HepG2 (cell line): ENCODE data around the gene TPX2. TPM values are rescaled to one million over a fixed set of nuclear protein-coding genes. Genes with fewer than 3 reads are reported as not detected.

ENCODE experiments used
- AGO1 ChIP-seq: fragments of 200-400 bp; formaldehyde crosslinking; IDR thresholded peaks from 2 replicates; pipeline ENCODE4 v1.6.1; 2017; ENCODE audit warnings: mild to moderate bottlenecking, low read depth, low read length, moderate library complexity; ENCODE audit not compliant: poor library complexity, severe bottlenecking
- ARNTL ChIP-seq: sonication (generic); formaldehyde crosslinking; IDR thresholded peaks from 2 replicates; pipeline ENCODE4 v1.4.0; 2020; ENCODE audit warnings: mild to moderate bottlenecking, missing genetic modification reagents
- CSRNP1 ChIP-seq: sonication (generic); formaldehyde crosslinking; IDR thresholded peaks from 2 replicates; pipeline ENCODE4 v1.8.1; 2023; ENCODE audit warnings: mild to moderate bottlenecking, missing genetic modification reagents
- GPN1 ChIP-seq: sonication (generic); formaldehyde crosslinking; IDR thresholded peaks from 2 replicates; pipeline ENCODE4 v1.5.1; 2020; ENCODE audit warnings: missing genetic modification reagents, borderline replicate concordance
- HBP1 ChIP-seq: IDR thresholded peaks from 2 replicates; pipeline ENCODE4 v1.6.1; 2016; ENCODE audit warnings: low read depth, control low read depth
- MATR3 ChIP-seq: sonication (generic); formaldehyde crosslinking; IDR thresholded peaks from 2 replicates; pipeline ENCODE4 v1.4.0; 2020; ENCODE audit warnings: missing genetic modification reagents
- MBNL3 ChIP-seq: fragments of 250-450 bp; sonication (Bioruptor Pico); conservative IDR thresholded peaks from 2 replicates; pipeline ENCODE4 v1.8.0; 2022; ENCODE audit warnings: mild to moderate bottlenecking, inconsistent platforms
- MXD4 ChIP-seq: IDR thresholded peaks from 2 replicates; pipeline ENCODE4 v1.6.1; 2016; ENCODE audit warnings: mild to moderate bottlenecking, missing biosample characterization, missing genetic modification reagents
- MZF1 ChIP-seq: sonication (generic); formaldehyde crosslinking; IDR thresholded peaks from 2 replicates; pipeline ENCODE4 v1.8.1; 2023; ENCODE audit warnings: mild to moderate bottlenecking, missing genetic modification reagents, borderline replicate concordance
- NAIF1 ChIP-seq: sonication (generic); formaldehyde crosslinking; IDR thresholded peaks from 2 replicates; pipeline ENCODE4 v1.5.0; 2020; ENCODE audit warnings: mild to moderate bottlenecking, missing genetic modification reagents, borderline replicate concordance
- NKX3-1 ChIP-seq: sonication (generic); formaldehyde crosslinking; IDR thresholded peaks from 2 replicates; pipeline ENCODE4 v1.5.0; 2020; ENCODE audit warnings: missing genetic modification reagents
- NR3C1 ChIP-seq: sonication (generic); formaldehyde crosslinking; IDR thresholded peaks from 2 replicates; pipeline ENCODE4 v1.4.0; 2020; ENCODE audit warnings: missing genetic modification reagents
- PAWR ChIP-seq: sonication (generic); formaldehyde crosslinking; IDR thresholded peaks from 2 replicates; pipeline ENCODE4 v1.4.0; 2020; ENCODE audit warnings: missing genetic modification reagents, mild to moderate bottlenecking, borderline replicate concordance
- PHF8 ChIP-seq: sonication (generic); formaldehyde crosslinking; IDR thresholded peaks from 2 replicates; pipeline ENCODE4 v1.5.0; 2020; ENCODE audit warnings: missing genetic modification reagents
- POLR2A ChIP-seq, 2 experiments: IDR thresholded peaks; 2 replicates each; pipeline ENCODE4 v1.6.1; 2011; ENCODE audit warnings: low read depth in 2 of 2, low read length in 2 of 2, mild to moderate bottlenecking in 1 of 2, moderate library complexity in 1 of 2; ENCODE audit not compliant: insufficient read depth in 1 of 2
- SNAPC2 ChIP-seq: sonication (generic); formaldehyde crosslinking; IDR thresholded peaks from 2 replicates; pipeline ENCODE4 v1.8.1; 2022; ENCODE audit warnings: mild to moderate bottlenecking, missing genetic modification reagents
- TERF1 ChIP-seq: sonication (generic); formaldehyde crosslinking; IDR thresholded peaks from 2 replicates; pipeline ENCODE4 v1.8.0; 2022; ENCODE audit warnings: mild to moderate bottlenecking, missing genetic modification reagents, moderate library complexity
- U2AF2 ChIP-seq: fragments of 200-400 bp; formaldehyde crosslinking; IDR thresholded peaks from 2 replicates; pipeline ENCODE4 v1.6.1; 2017; ENCODE audit warnings: low read depth, mild to moderate bottlenecking, low read length
- ZFP36L1 ChIP-seq: sonication (generic); formaldehyde crosslinking; IDR thresholded peaks from 2 replicates; pipeline ENCODE4 v1.8.0; 2022; ENCODE audit warnings: mild to moderate bottlenecking, missing genetic modification reagents, moderate library complexity
- ZNF207 ChIP-seq: fragments of 450-650 bp; IDR thresholded peaks from 2 replicates; pipeline ENCODE4 v1.6.1; 2016; ENCODE audit warnings: antibody characterized with exemption, borderline replicate concordance
- ZNF333 ChIP-seq: sonication (generic); formaldehyde crosslinking; IDR thresholded peaks from 2 replicates; pipeline ENCODE4 v1.4.0; 2020; ENCODE audit warnings: mild to moderate bottlenecking, missing genetic modification reagents, borderline replicate concordance
- ZNF543 ChIP-seq: sonication (generic); formaldehyde crosslinking; IDR thresholded peaks from 2 replicates; pipeline ENCODE4 v1.4.0; 2020; ENCODE audit warnings: mild to moderate bottlenecking, missing genetic modification reagents
- ZNF562 ChIP-seq: sonication (generic); formaldehyde crosslinking; IDR thresholded peaks from 2 replicates; pipeline ENCODE4 v1.8.0; 2022; ENCODE audit warnings: missing genetic modification reagents, borderline replicate concordance
- ZNF678 ChIP-seq: sonication (generic); formaldehyde crosslinking; IDR thresholded peaks from 2 replicates; pipeline ENCODE4 v1.4.0; 2020; ENCODE audit warnings: mild to moderate bottlenecking, missing genetic modification reagents
- ZNF713 ChIP-seq: sonication (generic); formaldehyde crosslinking; IDR thresholded peaks from 2 replicates; pipeline ENCODE4 v1.4.0; 2020; ENCODE audit warnings: mild to moderate bottlenecking, missing genetic modification reagents
- ZNF773 ChIP-seq: sonication (generic); formaldehyde crosslinking; IDR thresholded peaks from 2 replicates; pipeline ENCODE4 v1.4.0; 2020; ENCODE audit warnings: missing genetic modification reagents, borderline replicate concordance
- ZNF878 ChIP-seq: sonication (generic); formaldehyde crosslinking; IDR thresholded peaks from 2 replicates; pipeline ENCODE4 v1.8.1; 2023; ENCODE audit warnings: mild to moderate bottlenecking, missing genetic modification reagents, moderate library complexity
- polyA plus RNA-seq, 8 experiments: library from polyadenylated mRNA; depleted of rRNA in 3 of 8; stranded (reverse) in 7 of 8; unstranded in 1 of 8; fragments of >200 nt; fragmentation: Illumina TruSeq in 4 of 8; extraction: Trizol in 4 of 8; gene quantifications; 2 replicates each; pipeline versions ENCODE4 v1.2.1 to v1.2.3, GENCODE V29; 2011 to 2016; ENCODE audit warnings: low read depth in 4 of 8, missing spikeins in 1 of 8, mixed read lengths in 1 of 8; ENCODE audit not compliant: insufficient read depth in 1 of 8
- total RNA-seq, 5 experiments: library from RNA; depleted of rRNA; stranded (reverse); fragments of >200 nt; fragmentation: Illumina TruSeq; extraction: Trizol; gene quantifications; 2 replicates each; pipeline ENCODE4 v1.2.3, GENCODE V29; 2016; ENCODE audit warnings: low read depth in 1 of 5

TPX2 gene
- total and polyA plus RNA-seq, 2 of the 13 experiments (the other 11 are each of a cell fraction or from before 2014, with no cell fraction given) = 34.3 to 124 TPM

- TF ChIP-seq MATR3 (CRISPR knock-in tag) (no peak), POLR2A (IDR thresholded peaks at IDR 0.05; ENCODE audit: insufficient read depth in 1 of 2, low read depth in 2 of 2, low read length in 2 of 2) (peak; percentile 75 to 86), SNAPC2 (CRISPR knock-in tag) (peak; percentile 19; the same call in 1 of the 2 replicates), NAIF1 (CRISPR knock-in tag) (0 out of 2 replicates have a peak, but pooled peaks have one; percentile 37), MZF1 (CRISPR knock-in tag) (peak; percentile 91), ZNF773 (CRISPR knock-in tag) (0 out of 2 replicates have a peak, but pooled peaks have one; percentile 41), U2AF2 (peak; percentile 70; the same call in 1 of the 2 replicates), ZNF713 (CRISPR knock-in tag) (no peak; the same call in 1 of the 2 replicates), ZNF678 (CRISPR knock-in tag) (no peak; the same call in 1 of the 2 replicates), GPN1 (CRISPR knock-in tag) (no peak; the same call in 1 of the 2 replicates), NR3C1 (CRISPR knock-in tag) (no peak), ZNF562 (no peak), ZFP36L1 (peak; percentile 50; the same call in 1 of the 2 replicates), AGO1 (no peak), PHF8 (peak; percentile 73), MBNL3 (CRISPR knock-in tag) (no peak), CSRNP1 (CRISPR knock-in tag) (peak; percentile 86), TERF1 (CRISPR knock-in tag) (0 out of 2 replicates have a peak, but pooled peaks have one; percentile 46), NKX3-1 (peak; percentile 84; the same call in 1 of the 2 replicates), ARNTL (peak; percentile 81; the same call in 1 of the 2 replicates), ZNF543 (CRISPR knock-in tag) (peak; percentile 60), HBP1 (CRISPR knock-in tag) (peak; percentile 59), ZNF333 (CRISPR knock-in tag) (no peak), PAWR (peak; percentile 92; the same call in 1 of the 2 replicates), ZNF878 (peak; percentile 71; the same call in 1 of the 2 replicates), ZNF207 (no peak), MXD4 (peak; percentile 6; the same call in 1 of the 2 replicates)
Observed at GRCh38 chr20:31720486-31721407, 18.3 kb upstream of the TPX2 start (continued).
